ENCODE results near the gene ST7. TPM values are rescaled to one million over a fixed set of nuclear protein-coding genes. Genes with fewer than 3 reads are reported as not detected.
A peak's percentile ranks its signal among the peaks of the same experiment; 100 is the strongest.

The ST7 gene
- total RNA-seq, 1 donor from 2014 or later = 39.3 TPM

GRCh38 chr7:117097860-117098259, 144.6 kb downstream of the ST7 start:
- DNase-seq (ENCODE audit: low read depth) = no peak
- Histone ChIP-seq H3K79me2 (ENCODE audit: insufficient read depth, low read length) (peaks cover 31% of the 10 kb centered on the region), H3K4me1 (ENCODE audit: insufficient read depth, low read length) (peaks cover 11% of the 10 kb centered on the region), H3K27ac (ENCODE audit: low read depth, low read length) (peak overlapping the region; percentile 87), H2AFZ (ENCODE audit: low read depth, low read length) (no peak overlapping the region), H4K20me1 (ENCODE audit: insufficient read depth, low read length) (peaks cover 8% of the 10 kb centered on the region), H3K4me3 (ENCODE audit: insufficient read depth, low read depth, low read length) (no peak overlapping the region), H3K9ac (ENCODE audit: low read length) (peak overlapping the region; percentile 44), H3K4me2 (ENCODE audit: low read length) (peak overlapping the region; percentile 17), H3K36me3 (ENCODE audit: insufficient read depth, low read length) (no peaks in the 10 kb centered on the region), H3K27me3 (ENCODE audit: insufficient read depth, low read length) (no peaks in the 10 kb centered on the region), H3K9me3 (ENCODE audit: insufficient read depth, low read depth, low read length) (no peaks in the 10 kb centered on the region)
- H3K4me3 Mint-ChIP-seq (ENCODE audit: unreplicated experiment) = no peak overlapping the region
- TF ChIP-seq EZH2 (IDR thresholded peaks at IDR 0.05; ENCODE audit: insufficient read depth, low read length) (no peak), CTCF (IDR thresholded peaks at IDR 0.05; ENCODE audit: insufficient read depth, low read depth, low read length) (no peak)
- H3K27ac Mint-ChIP-seq (ENCODE audit: unreplicated experiment) = no peak overlapping the region
- no peaks in the 10 kb centered on the region for H3K9me3 Mint-ChIP-seq (ENCODE audit: unreplicated experiment)
- FAIRE-seq = no peak
- peaks cover 5% of the 10 kb centered on the region for H3K4me1 Mint-ChIP-seq (ENCODE audit: low read depth, unreplicated experiment)
- peaks cover 8% of the 10 kb centered on the region for H3K36me3 Mint-ChIP-seq (ENCODE audit: low read depth, unreplicated experiment)
- H3K27me3 Mint-ChIP-seq (ENCODE audit: low read depth, unreplicated experiment) = no peaks in the 10 kb centered on the region

- Histone ChIP-seq H3K4me2 (ENCODE audit: low read length) (peak overlapping the region; percentile 17), H3K9me3 (ENCODE audit: insufficient read depth, low read depth, low read length) (no peaks in the 10 kb centered on the region), H3K27ac (ENCODE audit: low read depth, low read length) (peak overlapping the region; percentile 87), H3K36me3 (ENCODE audit: insufficient read depth, low read length) (no peaks in the 10 kb centered on the region), H3K27me3 (ENCODE audit: insufficient read depth, low read length) (no peaks in the 10 kb centered on the region), H4K20me1 (ENCODE audit: insufficient read depth, low read length) (peaks cover 8% of the 10 kb centered on the region), H3K9ac (ENCODE audit: low read length) (peak overlapping the region; percentile 44), H3K4me1 (ENCODE audit: insufficient read depth, low read length) (peaks cover 11% of the 10 kb centered on the region), H3K79me2 (ENCODE audit: insufficient read depth, low read length) (peaks cover 26% of the 10 kb centered on the region), H2AFZ (ENCODE audit: low read depth, low read length) (no peak overlapping the region), H3K4me3 (ENCODE audit: insufficient read depth, low read depth, low read length) (no peak overlapping the region)
- Mint-ChIP-seq H3K27ac (ENCODE audit: unreplicated experiment) (no peak overlapping the region), H3K27me3 (ENCODE audit: low read depth, unreplicated experiment) (no peaks in the 10 kb centered on the region), H3K36me3 (ENCODE audit: low read depth, unreplicated experiment) (peaks cover 8% of the 10 kb centered on the region), H3K4me3 (ENCODE audit: unreplicated experiment) (no peak overlapping the region), H3K4me1 (ENCODE audit: low read depth, unreplicated experiment) (peaks cover 5% of the 10 kb centered on the region), H3K9me3 (ENCODE audit: unreplicated experiment) (no peaks in the 10 kb centered on the region)
- no peak for TF ChIP-seq EZH2 (IDR thresholded peaks at IDR 0.05; ENCODE audit: insufficient read depth, low read length)
- no peak for TF ChIP-seq CTCF (IDR thresholded peaks at IDR 0.05; ENCODE audit: insufficient read depth, low read depth, low read length)
- DNase-seq (ENCODE audit: low read depth) (peak; percentile 98), FAIRE-seq (peak; percentile 82)
Observed at GRCh38 chr7:117098457-117098856, 145.2 kb downstream of the ST7 start.

GRCh38 chr7:117101026-117101425, 147.7 kb downstream of the ST7 start:
- Histone ChIP-seq H3K9me3 (ENCODE audit: insufficient read depth, low read depth, low read length) (no peaks in the 10 kb centered on the region), H3K4me1 (ENCODE audit: insufficient read depth, low read length) (peaks cover 11% of the 10 kb centered on the region), H2AFZ (ENCODE audit: low read depth, low read length) (no peak overlapping the region), H3K27me3 (ENCODE audit: insufficient read depth, low read length) (no peaks in the 10 kb centered on the region), H3K79me2 (ENCODE audit: insufficient read depth, low read length) (peaks cover 14% of the 10 kb centered on the region), H3K9ac (ENCODE audit: low read length) (no peak overlapping the region), H4K20me1 (ENCODE audit: insufficient read depth, low read length) (peaks cover 5% of the 10 kb centered on the region), H3K36me3 (ENCODE audit: insufficient read depth, low read length) (no peaks in the 10 kb centered on the region), H3K4me3 (ENCODE audit: insufficient read depth, low read depth, low read length) (no peak overlapping the region), H3K27ac (ENCODE audit: low read depth, low read length) (no peak overlapping the region), H3K4me2 (ENCODE audit: low read length) (no peak overlapping the region)
- Mint-ChIP-seq H3K9me3 (ENCODE audit: unreplicated experiment) (no peaks in the 10 kb centered on the region), H3K36me3 (ENCODE audit: low read depth, unreplicated experiment) (peaks cover 15% of the 10 kb centered on the region), H3K4me1 (ENCODE audit: low read depth, unreplicated experiment) (peaks cover 9% of the 10 kb centered on the region), H3K27ac (ENCODE audit: unreplicated experiment) (no peak overlapping the region), H3K4me3 (ENCODE audit: unreplicated experiment) (no peak overlapping the region), H3K27me3 (ENCODE audit: low read depth, unreplicated experiment) (no peaks in the 10 kb centered on the region)
- FAIRE-seq (no peak), DNase-seq (ENCODE audit: low read depth) (no peak)
- TF ChIP-seq CTCF (IDR thresholded peaks at IDR 0.05; ENCODE audit: insufficient read depth, low read depth, low read length) (no peak), EZH2 (IDR thresholded peaks at IDR 0.05; ENCODE audit: insufficient read depth, low read length) (no peak)
